Dermis microvascular lymphatic vessel endothelial cell (primary cell): ENCODE results near the gene ABCB10. TPM values are rescaled to one million over a fixed set of nuclear protein-coding genes. Genes with fewer than 3 reads are reported as not detected.
"Not testable (repeated sequence)": the region's sequence is repeated elsewhere in the genome, so short reads cannot be mapped to it uniquely, and the experiment has no call there.

Source experiments
- DNase-seq, 2 donors: peaks; one replicate each; pipeline versions ENCODE4 v3.0.0 to v3.0.0-alpha.2; 2010; ENCODE audit warnings: low read depth in 2 of 2
- total RNA-seq: library from RNA; depleted of rRNA; stranded (reverse); fragments of >200 nt; gene quantifications from 2 replicates; pipeline ENCODE4 v1.2.1, GENCODE V29; 2014

ABCB10 gene
- total RNA-seq, 1 donor from 2014 or later = 19.1 TPM

- no peak for DNase-seq
Measured at GRCh38 chr1:229572286-229572685, 13.8 kb upstream of the ABCB10 start.

DNA sequence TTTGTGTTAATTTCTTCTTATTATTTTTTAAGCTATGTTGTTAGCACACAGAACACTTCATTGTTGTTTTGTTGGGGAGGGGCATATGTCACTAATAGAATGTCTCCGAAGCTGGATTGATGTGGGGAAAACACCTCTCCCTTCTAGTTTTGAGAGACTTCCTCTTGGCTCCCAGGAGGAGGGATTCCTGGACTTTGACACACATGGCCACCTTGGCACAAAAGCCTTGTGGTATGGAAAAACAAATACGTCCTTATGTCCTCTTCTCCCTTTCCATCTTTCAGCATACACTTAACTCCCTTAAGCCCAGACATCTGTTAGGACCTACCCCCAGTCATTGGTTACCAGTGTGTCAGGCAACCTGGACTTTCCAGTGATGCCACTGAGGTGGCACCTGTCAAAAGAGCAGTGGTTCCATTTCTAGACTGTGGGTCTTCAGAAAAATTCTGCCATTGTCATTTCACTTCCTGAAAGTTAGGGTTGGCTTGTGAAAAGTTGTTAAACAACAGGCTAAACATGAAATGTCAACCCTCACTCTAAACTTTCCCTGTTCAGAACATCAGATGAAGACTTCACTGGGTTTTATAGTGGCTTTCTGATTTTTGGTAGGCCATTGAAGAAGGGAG, 12.5 kb upstream of the ABCB10 start:
- no peak for DNase-seq

DNA sequence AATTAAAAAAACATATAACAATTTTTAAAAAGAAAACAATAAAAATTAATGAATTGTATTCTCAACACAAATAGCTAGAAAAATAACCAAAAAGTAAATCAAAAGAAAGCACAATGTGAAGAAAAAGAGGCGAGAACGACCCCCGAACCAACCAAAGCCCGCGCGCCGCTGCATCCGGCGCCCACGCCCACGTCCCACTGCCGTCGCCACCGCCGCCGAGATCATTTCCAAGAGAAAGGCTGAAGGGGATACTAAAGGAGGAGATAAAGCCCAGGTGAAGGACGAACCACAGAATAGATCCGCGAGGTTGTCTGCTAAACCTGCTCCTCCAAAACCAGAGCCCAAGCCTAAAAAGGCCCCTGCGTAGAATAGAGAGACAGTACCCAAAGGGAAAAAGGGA, 11.8 kb upstream of the ABCB10 start:
- DNase-seq = no peak

- DNase-seq = peak; percentile 35 to 45
Measured at GRCh38 chr1:229567109-229567868, 8.8 kb upstream of the ABCB10 start.

GRCh38 chr1:229563701-229564100, 5.2 kb upstream of the ABCB10 start:
- no peak for DNase-seq

- no peak for DNase-seq
Measured at GRCh38 chr1:229563241-229563640, 4.7 kb upstream of the ABCB10 start.

DNA sequence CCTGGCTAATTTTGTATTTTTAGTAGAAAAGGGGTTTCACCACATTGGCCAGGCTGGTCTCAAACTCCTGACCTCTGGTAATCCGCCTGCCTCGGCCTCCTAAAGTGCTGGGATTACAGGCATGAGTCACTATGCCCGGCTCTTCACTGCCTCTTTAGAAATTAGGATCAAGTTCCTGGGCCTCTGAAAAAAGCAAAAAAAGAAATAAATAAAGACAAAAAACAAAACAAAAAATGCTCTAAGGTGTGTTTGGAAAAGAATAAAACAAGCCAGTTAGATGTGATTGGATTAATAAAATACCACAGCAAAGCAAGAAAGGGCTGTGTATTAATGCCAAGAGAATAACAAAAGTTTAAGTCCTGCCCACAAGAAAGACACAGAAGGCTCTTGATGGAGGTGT, 4.2 kb upstream of the ABCB10 start:
- no peak for DNase-seq

- DNase-seq = no peak
Measured at GRCh38 chr1:229561141-229561540, 2.6 kb upstream of the ABCB10 start.

DNA sequence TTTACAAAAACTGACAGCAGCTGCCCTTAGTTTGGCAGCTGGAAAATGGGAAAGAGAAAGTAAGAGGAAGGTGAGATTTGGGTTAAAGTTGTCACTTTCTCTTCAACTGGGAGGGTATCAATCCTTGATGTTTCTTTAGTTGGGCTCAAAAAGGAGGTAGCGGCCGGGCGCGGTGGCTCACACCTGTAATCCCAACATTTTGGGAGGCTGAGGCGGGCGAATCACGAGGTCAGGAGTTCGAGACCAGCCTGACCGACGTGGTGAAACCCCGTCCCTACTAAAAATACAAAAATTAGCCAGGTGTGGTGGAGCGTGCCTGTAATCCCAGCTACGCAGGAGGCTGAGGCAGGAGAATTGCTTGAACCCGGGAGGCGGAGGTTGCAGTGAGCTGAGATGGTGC, 1.6 kb upstream of the ABCB10 start:
- DNase-seq = not testable (repeated sequence)

DNA sequence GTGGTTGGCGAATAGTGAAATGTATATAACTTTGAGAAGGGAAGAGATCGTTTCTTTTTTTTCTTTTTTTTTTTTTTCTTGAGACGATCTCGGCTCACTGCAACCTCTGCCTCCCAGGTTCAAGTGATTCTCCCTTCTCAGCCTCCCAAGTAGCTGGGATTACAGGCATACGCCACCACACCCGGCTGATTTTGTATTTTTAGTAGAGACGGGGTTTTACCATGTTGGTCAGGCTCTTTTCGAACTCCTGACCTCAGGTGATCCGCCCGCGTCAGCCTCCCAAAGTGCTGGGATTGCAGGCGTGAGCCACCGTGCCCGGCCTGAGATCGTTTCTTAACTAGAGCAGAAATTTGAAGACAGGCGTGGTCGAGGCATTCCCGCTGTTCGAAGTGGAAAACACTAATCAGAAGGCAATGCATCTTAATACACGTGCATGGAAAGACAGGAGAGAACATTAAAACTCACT, 862 bp upstream of the ABCB10 start:
- DNase-seq = not testable (repeated sequence)

DNA sequence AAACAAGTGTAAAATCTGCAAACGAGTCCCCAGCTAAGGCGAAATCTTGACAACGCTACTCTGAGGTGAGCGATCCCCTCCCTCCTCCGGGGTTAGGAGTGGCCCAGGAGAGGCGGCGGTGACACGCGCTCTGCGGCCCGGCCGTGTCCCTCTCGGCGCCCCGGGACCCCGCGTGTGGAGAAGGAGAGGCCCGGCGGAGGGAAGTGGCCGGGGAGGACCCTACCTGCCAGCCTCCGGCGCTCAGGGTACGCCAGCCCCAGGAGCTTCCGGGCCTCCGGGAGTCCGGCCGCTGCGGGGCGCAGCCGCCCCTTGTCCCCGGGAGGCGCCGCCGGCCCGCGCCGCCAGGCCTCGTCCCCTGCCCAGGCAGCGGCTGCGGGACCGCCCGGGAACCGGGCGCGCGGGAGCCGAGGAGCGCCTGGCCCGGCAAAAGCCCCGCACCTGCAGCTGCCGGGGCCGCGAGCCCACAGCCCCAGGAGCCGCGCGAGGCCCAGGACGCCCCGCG, 543 bp downstream of the ABCB10 start:
- DNase-seq = peak in 1 of 2 donors; percentile 46

- DNase-seq = peak; percentile 18 to 29
Measured at GRCh38 chr1:229557200-229557850, 1.2 kb downstream of the ABCB10 start.

GRCh38 chr1:229554886-229555621, 3.5 kb downstream of the ABCB10 start:
- no peak for DNase-seq

DNA sequence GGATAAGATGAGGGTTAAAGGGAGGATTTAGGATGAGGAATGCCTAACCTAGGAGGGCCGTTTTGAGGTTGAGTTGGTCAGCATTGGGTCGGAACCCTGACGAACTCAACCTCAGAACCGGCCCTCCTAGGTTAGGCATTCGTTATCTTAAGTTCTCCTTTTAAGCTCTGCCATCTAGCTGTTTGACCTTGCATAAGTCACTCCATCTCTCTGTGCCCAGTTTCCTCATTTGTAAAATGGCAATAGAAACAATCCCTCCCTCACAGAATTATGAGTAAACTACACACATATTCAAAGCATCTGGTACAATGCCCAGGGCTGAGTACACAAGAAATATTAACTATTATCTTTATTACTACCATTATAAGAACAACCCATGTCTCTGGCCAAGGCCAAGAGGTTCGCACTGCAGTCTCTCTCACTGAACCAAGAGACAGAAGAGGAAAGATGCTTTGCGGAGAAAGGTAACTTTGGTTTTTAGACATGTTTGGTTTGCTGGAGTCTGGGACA, 4.8 kb downstream of the ABCB10 start:
- no peak for DNase-seq

GRCh38 chr1:229552732-229553131, 5.8 kb downstream of the ABCB10 start:
- no peak for DNase-seq

- DNase-seq = no peak
Measured at GRCh38 chr1:229550812-229551567, 7.5 kb downstream of the ABCB10 start.

DNA sequence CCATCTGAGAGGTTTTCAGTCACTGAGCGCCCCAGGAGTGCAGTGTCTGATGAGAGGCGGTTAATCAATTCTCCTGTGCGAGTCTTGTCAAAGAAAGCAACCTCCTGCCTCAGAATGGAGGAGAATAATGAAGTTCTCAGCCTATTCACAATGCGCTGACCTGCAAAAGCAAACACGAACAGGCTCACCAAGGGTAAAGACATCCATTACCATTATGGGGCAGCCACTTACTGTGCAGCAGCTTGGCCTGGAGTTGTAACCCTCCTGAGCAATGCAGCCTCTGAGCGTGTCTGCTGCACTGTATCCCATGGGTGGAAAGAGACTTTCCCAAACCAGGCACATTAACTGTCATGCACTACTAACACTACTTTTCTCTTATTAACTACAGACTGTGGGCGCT, 11.0 kb downstream of the ABCB10 start:
- no peak for DNase-seq

DNA sequence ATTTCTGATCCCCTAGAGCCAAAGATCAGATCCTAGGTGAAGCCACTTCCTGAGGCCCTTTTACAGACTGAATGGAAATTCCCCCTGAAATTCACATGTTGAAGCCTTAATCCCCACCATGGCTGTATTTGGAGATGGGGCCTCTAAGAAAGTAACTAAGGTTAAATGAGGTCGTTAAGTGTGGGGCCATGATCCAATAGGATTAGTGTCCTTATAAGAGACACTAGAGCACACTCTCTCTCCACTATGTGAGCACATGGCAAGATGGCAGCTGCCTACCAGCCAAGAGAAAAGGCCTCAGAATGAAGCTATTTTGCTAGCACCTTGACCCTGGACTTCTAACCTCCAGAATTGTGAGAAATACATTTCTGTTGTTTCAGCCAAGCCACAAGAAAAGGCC, 13.9 kb downstream of the ABCB10 start:
- DNase-seq = no peak

GRCh38 chr1:229539863-229540506, 18.5 kb downstream of the ABCB10 start:
- no peak for DNase-seq

DNA sequence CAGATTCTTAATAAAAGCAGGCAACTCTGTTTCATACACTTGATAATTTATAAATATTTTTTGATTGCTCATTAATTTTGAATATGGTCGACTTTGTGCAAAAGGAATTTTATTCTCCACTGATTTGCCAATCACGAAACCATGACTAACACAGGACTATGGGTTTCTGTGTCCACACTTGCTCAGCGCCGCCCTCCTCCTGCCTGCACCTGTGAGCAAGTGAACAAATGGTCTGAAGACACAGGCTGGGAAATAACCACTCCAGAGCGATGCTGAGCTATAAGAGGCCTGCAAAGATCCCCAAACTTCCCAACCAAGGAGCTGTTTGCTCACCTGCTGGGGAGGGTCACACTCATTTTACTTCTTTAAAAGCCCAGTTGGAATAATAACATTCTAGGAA, 19.6 kb downstream of the ABCB10 start:
- no peak for DNase-seq
